ENCODE data around the gene ATP6V0A1. TPM values are rescaled to one million over a fixed set of nuclear protein-coding genes. Genes with fewer than 3 reads are reported as not detected.
"Not testable (repeated sequence)": the region's sequence is repeated elsewhere in the genome, so short reads cannot be mapped to it uniquely, and the experiment has no call there.

ATP6V0A1 gene
- total and polyA plus RNA-seq, 4 experiments from 2014 or later = 3.9 to 15.9 (median 9.7) TPM

DNA sequence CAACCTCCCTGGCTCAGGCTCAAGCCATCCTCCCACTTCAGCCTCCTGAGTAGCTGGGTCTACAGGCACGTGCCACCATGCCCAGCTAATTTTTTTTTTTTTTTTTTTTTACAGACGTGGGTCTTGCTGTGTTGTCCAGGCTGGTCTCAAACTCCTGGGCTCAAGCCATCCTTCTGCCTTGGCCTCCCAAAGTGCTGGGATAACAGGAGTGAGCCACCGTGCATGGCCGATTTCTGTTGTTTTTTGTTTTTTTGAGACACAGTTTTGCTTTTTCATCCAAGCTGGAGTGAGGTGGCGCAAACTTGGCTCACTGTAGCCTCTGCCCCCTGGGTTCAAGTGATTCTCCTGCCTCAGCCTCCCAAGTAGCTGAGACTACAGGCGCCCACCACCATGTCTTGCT lies 3.7 kb upstream of the ATP6V0A1 start:
- H3K36me3 Mint-ChIP-seq; H3K9me3 ChIP-seq (ENCODE audit: control insufficient read depth in 1 of 2, low read length in 2 of 2); H3K4me3 Mint-ChIP-seq; H3K9me3 Mint-ChIP-seq; H3K27ac Mint-ChIP-seq; CTCF ChIA-PET (ENCODE audit: partially characterized antibody); H3K27me3 ChIP-seq (ENCODE audit: insufficient read depth, low read length); H3K27ac ChIP-seq (ENCODE audit: low read depth, low read length); H3K36me3 ChIP-seq (ENCODE audit: insufficient read depth, low read length); DNase-seq; H3K4me3 ChIP-seq (ENCODE audit: low read length in 2 of 2); H3K27me3 Mint-ChIP-seq: not testable (repeated sequence)
- intact Hi-C loops (cut with micrococcal nuclease) = loop anchor here (5.0 kb wide), 2 partner anchors 33 to 48 kb away; partner anchors contain the start of gene CAVIN1
- H3K4me1 ChIP-seq (ENCODE audit: insufficient read depth, low read length) = peaks cover 42% of the 10 kb centered on the region
- H3K4me1 Mint-ChIP-seq = peaks cover 28 to 38% (median 34%) of the 10 kb centered on the region in 4 donors
- POLR2A ChIA-PET (ENCODE audit: partially characterized antibody) = interaction anchor here (1.0 kb wide), 1 partner anchor 78 kb away, joined by 3 read pairs; no protein-coding TSS in a partner anchor

GRCh38 chr17:42456223-42457106 lies 2.2 kb upstream of the ATP6V0A1 start:
- POLR2A ChIA-PET (ENCODE audit: partially characterized antibody) = interaction anchor here (1.2 to 1.6 kb wide), 4 partner anchors 15 to 68 kb away, joined by 3 to 11 read pairs (median 4); partner anchors contain the start of gene STAT3
- Mint-ChIP-seq H3K27me3 (no peaks in the 10 kb centered on the region), H3K4me1 (peaks cover 31 to 43% (median 40%) of the 10 kb centered on the region in 4 donors), H3K27ac (peak overlapping the region; percentile 63 to 93 (median 84)), H3K9me3 (peaks cover 0 to 2% (median 0%) of the 10 kb centered on the region in 8 donors), H3K4me3 (peak overlapping the region; percentile 50 to 84 (median 72)), H3K36me3 (no peaks in the 10 kb centered on the region)
- Histone ChIP-seq H3K9me3 (ENCODE audit: control insufficient read depth in 1 of 2, low read length in 2 of 2) (no peaks in the 10 kb centered on the region), H3K4me1 (ENCODE audit: insufficient read depth, low read length) (peaks cover 45% of the 10 kb centered on the region), H3K27me3 (ENCODE audit: insufficient read depth, low read length) (no peaks in the 10 kb centered on the region), H3K4me3 (ENCODE audit: low read length in 2 of 2) (no peak overlapping the region), H3K27ac (ENCODE audit: low read depth, low read length) (no peak overlapping the region), H3K36me3 (ENCODE audit: insufficient read depth, low read length) (no peaks in the 10 kb centered on the region)
- CTCF ChIA-PET (ENCODE audit: partially characterized antibody) = interaction anchor here (1.1 to 2.4 kb wide), 6 partner anchors 9 to 62 kb away, joined by 3 to 9 read pairs (median 4); no protein-coding TSS in a partner anchor
- intact Hi-C loops (cut with micrococcal nuclease) = loop anchor here (1.0 to 5.0 kb wide), 4 partner anchors 17 to 49 kb away; partner anchors contain the start of gene CAVIN1
- DNase-seq = peak; percentile 55 to 80 (median 75)

- peak overlapping the region; percentile 41 to 84 (median 76) for H3K4me3 Mint-ChIP-seq
- H3K4me1 Mint-ChIP-seq = peaks cover 31 to 43% (median 40%) of the 10 kb centered on the region in 4 donors
- H3K9me3 Mint-ChIP-seq = peaks cover 0 to 2% (median 0%) of the 10 kb centered on the region in 8 donors
- Histone ChIP-seq H3K4me1 (ENCODE audit: insufficient read depth, low read length) (peaks cover 45% of the 10 kb centered on the region), H3K4me3 (ENCODE audit: low read length in 2 of 2) (no peak overlapping the region), H3K27me3 (ENCODE audit: insufficient read depth, low read length) (no peaks in the 10 kb centered on the region), H3K27ac (ENCODE audit: low read depth, low read length) (no peak overlapping the region), H3K9me3 (ENCODE audit: control insufficient read depth in 1 of 2, low read length in 2 of 2) (no peaks in the 10 kb centered on the region), H3K36me3 (ENCODE audit: insufficient read depth, low read length) (no peaks in the 10 kb centered on the region)
- ChIA-PET POLR2A (ENCODE audit: partially characterized antibody) (interaction anchor here (0.5 to 1.6 kb wide), 5 partner anchors 16 to 262 kb away, joined by 3 to 11 read pairs (median 3); partner anchors contain the start of gene STAT3), CTCF (ENCODE audit: partially characterized antibody) (interaction anchor here (1.1 to 2.4 kb wide), 6 partner anchors 8 to 61 kb away, joined by 3 to 9 read pairs (median 4); no protein-coding TSS in a partner anchor)
- no peak for DNase-seq
- H3K36me3 Mint-ChIP-seq = no peaks in the 10 kb centered on the region
- no peaks in the 10 kb centered on the region for H3K27me3 Mint-ChIP-seq
- intact Hi-C loops (cut with micrococcal nuclease) = loop anchor here (1.0 to 5.0 kb wide), 3 partner anchors 27 to 50 kb away; partner anchors contain the start of gene CAVIN1
- peak overlapping the region; percentile 63 to 93 (median 84) for H3K27ac Mint-ChIP-seq
Measured at GRCh38 chr17:42457107-42457792, 1.4 kb upstream of the ATP6V0A1 start.

- H3K4me1 ChIP-seq (ENCODE audit: insufficient read depth, low read length) = peaks cover 45% of the 10 kb centered on the region
- Mint-ChIP-seq H3K4me1 (peaks cover 31 to 43% (median 40%) of the 10 kb centered on the region in 4 donors), H3K27ac (peak overlapping the region; percentile 86 to 93 (median 90)), H3K9me3 (peaks cover 0 to 2% (median 0%) of the 10 kb centered on the region in 8 donors), H3K27me3 (no peaks in the 10 kb centered on the region), H3K4me3 (peak overlapping the region; percentile 85 to 94 (median 91)), H3K36me3 (peaks cover 0 to 4% of the 10 kb centered on the region in 2 donors)
- H3K9me3 ChIP-seq (ENCODE audit: control insufficient read depth in 1 of 2, low read length in 2 of 2) = no peaks in the 10 kb centered on the region
- H3K27ac ChIP-seq (ENCODE audit: low read depth, low read length) = peak overlapping the region; percentile 42
- no peaks in the 10 kb centered on the region for H3K27me3 ChIP-seq (ENCODE audit: insufficient read depth, low read length)
- intact Hi-C loops (cut with micrococcal nuclease) = loop anchor here (5.0 kb wide), 2 partner anchors 37 to 52 kb away; partner anchors contain the start of gene CAVIN1
- peak overlapping the region; percentile 56 to 67 for H3K4me3 ChIP-seq (ENCODE audit: low read length in 2 of 2)
- H3K36me3 ChIP-seq (ENCODE audit: insufficient read depth, low read length) = no peaks in the 10 kb centered on the region
- POLR2A ChIA-PET (ENCODE audit: partially characterized antibody) = interaction anchor here (0.8 to 1.5 kb wide), 3 partner anchors 10 to 71 kb away, joined by 3 to 6 read pairs (median 4); partner anchors contain the start of gene STAT3
- CTCF ChIA-PET (ENCODE audit: partially characterized antibody) = interaction anchor here (1.1 to 1.5 kb wide), 4 partner anchors 17 to 61 kb away, joined by 3 to 4 read pairs (median 3); no protein-coding TSS in a partner anchor
- no peak for DNase-seq
Measured at GRCh38 chr17:42459256-42459800, 650 bp downstream of the ATP6V0A1 start.

DNA sequence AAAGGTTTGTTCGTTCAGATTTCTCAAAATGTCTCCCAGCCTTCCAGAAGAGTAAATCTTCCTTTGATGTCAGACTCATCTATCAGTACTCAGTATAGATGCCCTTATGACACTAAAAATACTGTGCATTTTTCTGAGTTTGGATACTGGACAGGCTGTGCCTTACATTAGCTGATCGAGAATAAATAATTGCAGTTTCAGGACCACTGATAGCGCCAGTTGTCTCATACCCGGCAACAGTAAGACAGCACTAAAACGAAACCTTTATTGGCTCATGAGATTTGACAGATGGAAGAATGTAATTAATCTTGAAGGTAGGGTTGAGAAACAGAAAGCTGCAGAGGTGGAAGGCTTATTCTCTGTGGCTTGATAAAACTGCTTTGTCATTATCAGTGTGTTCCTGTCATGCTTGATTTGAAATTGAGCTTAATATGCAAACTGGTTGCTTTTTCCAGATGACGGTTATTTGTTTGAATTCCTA lies 1.2 kb downstream of the ATP6V0A1 start:
- Mint-ChIP-seq H3K27me3 (no peaks in the 10 kb centered on the region), H3K27ac (peak overlapping the region in 3 of 7 donors; percentile 25 to 90 (median 86)), H3K4me3 (peak overlapping the region; percentile 85 to 94 (median 91)), H3K36me3 (peaks cover 0 to 4% of the 10 kb centered on the region in 2 donors), H3K4me1 (peaks cover 31 to 43% (median 40%) of the 10 kb centered on the region in 4 donors), H3K9me3 (peaks cover 0 to 2% (median 0%) of the 10 kb centered on the region in 8 donors)
- CTCF ChIA-PET (ENCODE audit: partially characterized antibody) = interaction anchor here (1.1 to 1.5 kb wide), 4 partner anchors 18 to 60 kb away, joined by 3 to 4 read pairs (median 3); no protein-coding TSS in a partner anchor
- H3K4me1 ChIP-seq (ENCODE audit: insufficient read depth, low read length) = peaks cover 45% of the 10 kb centered on the region
- no peaks in the 10 kb centered on the region for H3K9me3 ChIP-seq (ENCODE audit: control insufficient read depth in 1 of 2, low read length in 2 of 2)
- POLR2A ChIA-PET (ENCODE audit: partially characterized antibody) = interaction anchor here (0.8 to 1.5 kb wide), 3 partner anchors 10 to 71 kb away, joined by 3 to 6 read pairs (median 4); partner anchors contain the start of gene STAT3
- DNase-seq = peak; percentile 41 to 49 (median 42)
- H3K27ac ChIP-seq (ENCODE audit: low read depth, low read length) = no peak overlapping the region
- H3K4me3 ChIP-seq (ENCODE audit: low read length in 2 of 2) = no peak overlapping the region
- intact Hi-C loops (cut with micrococcal nuclease) = loop anchor here (5.0 kb wide), 2 partner anchors 38 to 53 kb away; partner anchors contain the start of gene CAVIN1
- no peaks in the 10 kb centered on the region for H3K36me3 ChIP-seq (ENCODE audit: insufficient read depth, low read length)
- no peaks in the 10 kb centered on the region for H3K27me3 ChIP-seq (ENCODE audit: insufficient read depth, low read length)

DNA sequence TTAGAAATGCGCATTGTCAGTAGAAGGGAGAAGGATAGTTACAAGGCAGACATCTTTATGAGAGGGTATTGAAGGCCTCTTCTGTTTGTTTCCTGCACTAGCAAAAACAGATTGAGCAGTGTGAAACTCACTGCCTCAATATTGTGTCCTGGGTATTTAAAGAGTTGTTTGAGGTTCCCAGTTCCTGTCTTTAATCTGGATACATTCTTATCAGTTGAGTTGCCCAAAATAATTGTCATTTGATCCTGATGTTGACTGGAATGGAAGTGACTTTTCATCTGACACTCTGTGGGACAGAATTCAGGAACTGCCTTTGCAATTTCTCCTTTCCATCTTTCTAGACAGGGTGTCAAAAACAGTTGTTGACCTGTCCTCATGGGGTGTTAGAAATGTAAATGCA lies 1.7 kb downstream of the ATP6V0A1 start:
- Histone ChIP-seq H3K36me3 (ENCODE audit: insufficient read depth, low read length) (no peaks in the 10 kb centered on the region), H3K27me3 (ENCODE audit: insufficient read depth, low read length) (no peaks in the 10 kb centered on the region), H3K4me3 (ENCODE audit: low read length in 2 of 2) (no peak overlapping the region), H3K9me3 (ENCODE audit: control insufficient read depth in 1 of 2, low read length in 2 of 2) (no peaks in the 10 kb centered on the region), H3K4me1 (ENCODE audit: insufficient read depth, low read length) (peaks cover 45% of the 10 kb centered on the region), H3K27ac (ENCODE audit: low read depth, low read length) (no peak overlapping the region)
- ChIA-PET POLR2A (ENCODE audit: partially characterized antibody) (interaction anchor here (1.4 to 1.5 kb wide), 2 partner anchors 24 to 72 kb away, joined by 3 to 6 read pairs; partner anchors contain the start of gene STAT3), CTCF (ENCODE audit: partially characterized antibody) (interaction anchor here (1.1 to 1.5 kb wide), 4 partner anchors 18 to 60 kb away, joined by 3 to 4 read pairs (median 3); no protein-coding TSS in a partner anchor)
- Mint-ChIP-seq H3K4me1 (peaks cover 31 to 43% (median 40%) of the 10 kb centered on the region in 4 donors), H3K27me3 (no peaks in the 10 kb centered on the region), H3K9me3 (peaks cover 0 to 2% (median 0%) of the 10 kb centered on the region in 8 donors), H3K36me3 (peaks cover 0 to 4% of the 10 kb centered on the region in 2 donors), H3K4me3 (peak overlapping the region in 4 of 8 donors; percentile 85 to 94 (median 92)), H3K27ac (peak overlapping the region in 1 of 7 donors; percentile 86)
- intact Hi-C loops (cut with micrococcal nuclease) = no loop called here
- DNase-seq = no peak

All from CD4-positive, alpha-beta memory T cell (primary cell).